Glutamatergic neuron (in vitro differentiated cells): ENCODE data around the gene FAM9A. TPM values are rescaled to one million over a fixed set of nuclear protein-coding genes. Genes with fewer than 3 reads are reported as not detected.

Experiments
- DNase-seq: peaks from one replicate; pipeline ENCODE4 v3.0.0; 2022
- H3K27ac Mint-ChIP-seq: one replicate; pipeline ENCODE4 v1.8.0; 2020; ENCODE audit warnings: mild to moderate bottlenecking, mixed read lengths, inconsistent platforms; ENCODE audit not compliant: unreplicated experiment
- H3K27me3 Mint-ChIP-seq: one replicate; pipeline ENCODE4 v1.8.0; 2020; ENCODE audit warnings: mild to moderate bottlenecking, moderate library complexity, mixed read lengths, inconsistent platforms; ENCODE audit not compliant: unreplicated experiment
- H3K36me3 Mint-ChIP-seq: one replicate; pipeline ENCODE4 v1.8.0; 2020; ENCODE audit warnings: mild to moderate bottlenecking, mixed read lengths, inconsistent platforms; ENCODE audit not compliant: unreplicated experiment
- H3K4me1 Mint-ChIP-seq: one replicate; pipeline ENCODE4 v1.8.0; 2020; ENCODE audit warnings: mild to moderate bottlenecking, low read depth, mixed read lengths, inconsistent platforms; ENCODE audit not compliant: unreplicated experiment
- H3K4me3 Mint-ChIP-seq: one replicate; pipeline ENCODE4 v1.8.0; 2020; ENCODE audit warnings: mild to moderate bottlenecking, mixed read lengths, inconsistent platforms; ENCODE audit not compliant: unreplicated experiment
- H3K9me3 Mint-ChIP-seq: one replicate; pipeline ENCODE4 v1.8.0; 2020; ENCODE audit warnings: mild to moderate bottlenecking, moderate library complexity, mixed read lengths, inconsistent platforms; ENCODE audit not compliant: unreplicated experiment
- CTCF ChIP-seq: fragments of 200-600 bp; sonication (generic); IDR thresholded peaks from one replicate; pipeline ENCODE4 v1.5.0; 2021; ENCODE audit not compliant: partially characterized antibody, unreplicated experiment
- long read RNA-seq: library from polyadenylated mRNA; unstranded; transcript quantifications from one replicate; pipeline ENCODE4 v2.0.0, GENCODE V29; 2020; ENCODE audit not compliant: unreplicated experiment
- total RNA-seq: library from RNA; stranded (reverse); fragmentation: NEBNext Ultra II Directional; extraction: Animal tissue kit (Norgen Biotek cat#: 25700); gene quantifications from one replicate; pipeline ENCODE4 v1.2.1, GENCODE V29; 2021; ENCODE audit not compliant: unreplicated experiment

FAM9A gene
- not detected for total RNA-seq
- long read RNA-seq = 0 reads

- H3K4me1 Mint-ChIP-seq = no peaks in the 10 kb centered on the region
- no peak within 1 kb of the TSS for H3K27ac Mint-ChIP-seq
- H3K4me3 Mint-ChIP-seq = no peak within 1 kb of the TSS
- TF ChIP-seq CTCF = no peak
- H3K9me3 Mint-ChIP-seq = peaks cover 1% of the 10 kb centered on the region
- DNase-seq = no peak
- peaks cover 1% of the 10 kb centered on the region for H3K27me3 Mint-ChIP-seq
- H3K36me3 Mint-ChIP-seq = no peaks in the 10 kb centered on the region
These were observed at the start of gene FAM9A for GRCh38 chrX:8801041-8801599. FAM9A (minus strand) TSS chrX:8801383; CDS start chrX:8800171, 1,212 bp downstream.

- no peak overlapping the region for H3K27ac Mint-ChIP-seq
- H3K27me3 Mint-ChIP-seq = no peaks in the 10 kb centered on the region
- no peak overlapping the region for H3K4me3 Mint-ChIP-seq
- DNase-seq = no peak
- TF ChIP-seq CTCF = no peak
- no peaks in the 10 kb centered on the region for H3K36me3 Mint-ChIP-seq
- H3K9me3 Mint-ChIP-seq = peaks cover 2% of the 10 kb centered on the region
- H3K4me1 Mint-ChIP-seq = no peaks in the 10 kb centered on the region
These were observed 49.3 kb upstream of the FAM9A start for GRCh38 chrX:8850478-8850877.

GRCh38 chrX:8849945-8850344 is 48.8 kb upstream of the FAM9A start:
- no peak for DNase-seq
- H3K4me1 Mint-ChIP-seq = no peaks in the 10 kb centered on the region
- H3K27ac Mint-ChIP-seq = no peak overlapping the region
- H3K4me3 Mint-ChIP-seq = no peak overlapping the region
- H3K9me3 Mint-ChIP-seq = peaks cover 2% of the 10 kb centered on the region
- no peaks in the 10 kb centered on the region for H3K36me3 Mint-ChIP-seq
- TF ChIP-seq CTCF = peak; percentile 35
- H3K27me3 Mint-ChIP-seq = no peaks in the 10 kb centered on the region

- Mint-ChIP-seq H3K36me3 (no peaks in the 10 kb centered on the region), H3K4me1 (no peaks in the 10 kb centered on the region), H3K9me3 (peaks cover 2% of the 10 kb centered on the region), H3K27ac (no peak overlapping the region), H3K4me3 (no peak overlapping the region), H3K27me3 (no peaks in the 10 kb centered on the region)
- no peak for DNase-seq
- no peak for TF ChIP-seq CTCF
These were observed 48.3 kb upstream of the FAM9A start for GRCh38 chrX:8849458-8849857.

- Mint-ChIP-seq H3K4me3 (no peak overlapping the region), H3K27ac (no peak overlapping the region), H3K9me3 (peaks cover 2% of the 10 kb centered on the region), H3K27me3 (no peaks in the 10 kb centered on the region), H3K4me1 (no peaks in the 10 kb centered on the region), H3K36me3 (no peaks in the 10 kb centered on the region)
- TF ChIP-seq CTCF = no peak
- DNase-seq = no peak
These were observed 47.7 kb upstream of the FAM9A start for GRCh38 chrX:8848911-8849310.
